HL-60 (cell line): ENCODE data around the gene NAV2.

Experiments used
- CTCF ChIP-seq: IDR thresholded peaks from one replicate; pipeline ENCODE4 v1.5.1; 2011; ENCODE audit warnings: low read length, control low read depth, inconsistent platforms; ENCODE audit not compliant: insufficient read depth
- GABPA ChIP-seq: IDR thresholded peaks from 2 replicates; pipeline ENCODE4 v1.6.1; 2012; ENCODE audit warnings: low read depth
- POLR2AphosphoS5 ChIP-seq: IDR thresholded peaks from 2 replicates; pipeline ENCODE4 v1.6.1; 2012; ENCODE audit warnings: low read depth

GRCh38 chr11:20162824-20163782 lies 450.5 kb downstream of the NAV2 start:
- TF ChIP-seq CTCF: no peak
- no peak for TF ChIP-seq POLR2AphosphoS5
- no peak for TF ChIP-seq GABPA
